CD4-positive, alpha-beta T cell treated with Interleukin-4 for 1 hour (primary cell): ENCODE measurements around the gene SIAH2.

Source experiments
- DNase-seq, 2 donors: peaks; one replicate each; pipeline ENCODE4 v3.0.0-alpha.2; 2020 to 2022

SIAH2 gene

DNA sequence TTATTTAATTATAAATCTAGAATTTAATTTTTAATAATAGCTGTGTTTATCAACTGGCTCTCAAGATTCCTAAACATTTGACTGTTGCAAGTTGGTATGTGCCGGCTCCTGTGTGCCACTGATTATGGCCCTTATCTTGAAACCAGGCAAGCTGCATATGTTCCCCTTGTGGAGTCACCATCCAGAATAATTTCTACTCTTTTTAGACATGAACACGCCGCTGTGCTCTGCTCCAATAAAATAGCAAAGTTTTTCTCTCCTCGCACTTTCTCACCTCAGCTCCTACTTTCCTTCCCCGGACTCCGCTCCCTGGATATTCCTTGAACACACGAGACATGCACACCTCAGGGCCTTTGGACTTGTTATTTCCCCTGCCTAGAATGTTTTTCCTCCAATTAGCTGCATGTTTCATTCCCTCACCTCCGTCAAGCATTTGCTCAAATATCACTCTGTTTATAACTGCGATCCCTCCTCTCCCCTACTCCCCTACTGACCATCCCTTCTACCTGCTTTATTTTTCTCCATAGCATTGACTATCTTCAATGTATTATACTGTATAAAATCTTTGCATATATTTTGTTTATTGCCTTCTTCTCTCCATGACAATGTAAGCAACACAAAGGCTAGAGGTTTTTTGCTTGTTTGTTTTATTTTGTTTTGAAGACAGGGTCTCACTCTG is 33.1 kb downstream of the SIAH2 start:
- DNase-seq: no peak

DNA sequence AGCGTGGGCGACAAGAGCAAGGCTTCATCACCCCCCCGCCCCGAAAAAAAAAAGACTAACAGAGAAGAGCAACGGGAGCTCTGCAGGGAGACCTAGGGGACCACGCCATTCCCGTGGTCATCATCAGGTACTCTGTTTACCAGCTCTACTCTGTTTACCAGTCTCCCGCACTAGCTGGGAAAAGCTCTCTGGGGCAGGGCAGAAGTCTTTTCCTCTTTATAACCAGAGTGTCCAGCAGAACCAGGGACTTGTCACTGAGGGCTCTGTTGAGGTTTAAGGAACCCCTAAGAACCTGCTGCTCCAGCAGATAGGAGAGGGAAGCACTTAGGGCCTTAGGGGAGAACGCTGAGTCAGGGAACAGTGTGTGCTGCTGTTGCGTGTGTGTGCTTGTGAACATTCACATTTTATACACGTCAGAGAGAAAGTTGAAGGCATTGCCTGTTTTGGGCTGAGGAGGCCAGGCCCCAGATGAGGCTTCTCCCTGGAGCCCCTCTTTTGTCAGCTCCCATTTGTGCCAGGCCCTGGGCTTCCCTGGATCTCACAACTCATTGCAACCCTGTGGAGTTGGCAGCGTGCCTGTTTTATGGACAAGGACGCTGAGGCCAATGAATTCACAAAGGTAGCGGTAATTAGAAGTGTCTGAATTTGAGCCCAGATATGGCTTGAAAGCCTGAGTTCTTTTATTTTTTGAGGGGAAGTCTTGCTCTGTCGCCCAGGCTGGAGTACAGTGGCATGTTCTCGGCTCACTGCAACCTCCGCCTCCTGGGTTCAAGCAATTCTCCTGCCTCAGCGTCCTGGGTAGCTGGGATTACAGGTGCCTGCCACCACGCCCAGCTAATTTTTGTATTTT is 35.1 kb downstream of the SIAH2 start:
- no peak for DNase-seq

DNA sequence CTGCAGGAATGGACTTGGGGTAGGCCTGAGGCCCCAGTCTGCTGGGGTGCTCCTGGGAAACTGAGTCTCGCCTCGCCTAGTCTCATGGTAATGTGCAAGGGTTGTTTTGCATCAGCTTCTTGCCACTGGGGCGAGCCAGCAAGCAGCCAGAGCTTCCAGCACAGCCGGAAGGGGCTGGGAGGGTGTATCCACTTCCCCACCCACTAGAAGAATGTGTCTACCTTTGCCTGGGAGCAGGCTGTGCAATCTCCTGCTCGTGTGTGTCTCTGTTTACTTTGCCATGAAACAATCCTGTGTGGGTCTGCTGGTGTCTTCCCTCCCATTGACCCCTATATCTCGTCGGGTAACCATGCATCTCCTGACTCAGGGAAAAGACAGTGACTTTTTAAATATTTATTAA is 37.4 kb downstream of the SIAH2 start:
- no peak for DNase-seq

DNA sequence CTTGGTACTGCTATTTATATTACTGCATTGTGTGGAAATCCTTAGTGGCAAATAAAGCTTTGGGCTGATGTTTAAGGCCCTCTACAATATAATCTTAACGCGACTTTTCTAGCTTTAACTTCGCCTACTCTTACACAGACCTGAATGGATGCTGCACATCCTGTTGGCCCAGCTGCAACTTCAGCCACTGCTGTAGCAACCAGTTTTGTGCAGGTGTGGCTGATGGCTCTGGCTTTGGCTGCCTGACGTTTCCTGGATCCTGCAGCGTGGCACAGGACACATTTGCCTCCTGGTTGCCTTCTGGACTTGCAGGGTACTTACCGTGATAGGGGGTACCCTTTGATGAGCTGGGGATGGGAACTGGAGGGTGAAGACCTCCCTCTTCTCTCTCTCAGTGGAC is 39.0 kb downstream of the SIAH2 start:
- DNase-seq: no peak

DNA sequence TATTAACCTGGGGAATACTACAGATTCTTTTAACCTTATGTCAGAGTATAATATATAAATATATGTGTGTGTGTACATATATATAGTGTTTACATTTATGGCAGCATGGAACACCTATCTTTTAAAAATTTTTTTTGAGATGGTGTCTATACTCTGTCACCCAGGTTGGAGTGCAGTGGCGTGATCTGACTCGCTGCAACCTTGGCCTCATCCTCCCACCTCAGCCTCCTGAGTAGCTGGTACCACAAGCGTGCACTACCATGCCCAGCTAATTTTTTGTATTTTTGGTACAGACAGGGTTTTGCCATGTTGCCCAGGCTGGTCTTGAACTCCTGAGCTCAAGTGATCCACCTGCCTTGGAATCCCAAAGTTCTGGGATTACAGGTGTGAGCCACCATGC is 40.7 kb downstream of the SIAH2 start:
- no peak for DNase-seq

DNA sequence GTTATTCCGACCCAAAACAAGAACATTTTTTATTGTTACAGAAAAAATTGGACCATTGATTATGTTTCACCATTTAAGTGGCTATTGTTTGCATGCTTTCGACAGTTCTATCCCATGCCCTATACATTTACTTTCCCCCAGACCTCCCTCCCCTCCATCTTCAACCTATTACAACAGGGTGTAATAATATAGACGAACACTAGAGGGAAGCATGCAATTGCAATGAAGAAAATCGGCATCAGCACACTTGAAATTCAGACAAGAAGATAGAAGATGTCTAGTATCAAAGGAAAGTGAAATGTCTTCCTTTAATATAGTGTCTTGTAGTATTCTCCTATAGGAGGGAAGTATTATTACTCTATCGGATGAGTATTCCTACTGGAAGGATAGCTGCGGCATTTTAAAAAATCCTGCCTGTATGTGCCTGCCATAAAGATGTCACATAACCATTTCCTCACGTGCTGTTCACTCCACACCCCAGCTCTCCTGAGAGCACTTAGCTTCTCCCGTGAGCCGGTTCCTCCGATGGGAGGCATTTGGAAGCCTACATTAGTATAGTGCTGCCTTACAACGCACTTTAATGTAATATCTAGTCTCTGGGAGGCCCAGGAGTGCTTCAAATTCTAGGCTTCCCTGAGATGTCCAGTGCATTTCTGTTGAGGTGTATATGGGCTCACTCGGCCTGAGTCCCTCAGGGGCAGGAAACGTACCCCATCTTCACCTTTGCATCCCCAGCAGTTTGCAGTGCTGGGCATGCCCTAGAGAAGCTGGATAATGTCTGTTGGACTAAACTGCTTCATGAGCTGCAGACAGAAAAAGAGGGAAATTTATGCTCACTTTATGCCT is 41.5 kb downstream of the SIAH2 start:
- peak in 1 of 2 donors; percentile 81 for DNase-seq

DNA sequence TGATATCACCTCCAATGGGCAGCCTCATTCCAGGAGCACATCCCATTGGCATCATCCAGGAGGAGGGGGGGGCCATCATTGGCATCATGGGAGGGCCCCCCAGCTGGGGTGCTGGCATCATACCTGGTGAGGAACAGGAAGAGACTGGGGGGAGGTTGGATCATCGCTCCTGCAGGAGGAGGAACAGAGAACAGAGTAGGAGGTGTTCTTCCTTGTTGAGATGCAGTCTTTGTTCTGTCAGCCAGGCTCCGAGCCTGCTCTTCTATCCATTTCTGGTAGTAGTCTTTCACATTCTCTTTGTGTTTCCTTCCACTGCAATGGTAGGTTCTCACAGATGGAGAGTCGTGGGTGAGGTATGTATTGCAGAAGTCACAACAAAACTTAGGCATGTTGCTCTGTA is 42.5 kb downstream of the SIAH2 start:
- no peak for DNase-seq

DNA sequence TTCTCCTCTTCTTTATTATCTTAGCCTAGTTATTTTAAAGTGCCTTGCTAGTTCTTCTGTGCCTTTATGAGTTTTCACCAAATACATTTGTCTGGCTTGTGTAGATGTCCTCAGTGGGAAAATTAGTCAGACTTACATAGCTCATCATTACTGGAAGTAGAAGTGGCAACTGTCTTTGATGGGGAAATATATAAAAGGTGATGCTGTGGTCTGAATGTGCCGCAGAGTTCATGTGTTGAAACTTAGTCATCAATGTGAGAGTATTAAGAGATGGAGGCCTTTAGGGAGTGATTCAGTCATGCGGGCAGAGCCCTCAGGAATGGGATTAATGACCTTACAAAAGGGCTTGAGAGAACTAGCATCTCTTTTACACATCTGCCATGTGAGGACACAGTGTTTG is 52.9 kb downstream of the SIAH2 start:
- DNase-seq: no peak

DNA sequence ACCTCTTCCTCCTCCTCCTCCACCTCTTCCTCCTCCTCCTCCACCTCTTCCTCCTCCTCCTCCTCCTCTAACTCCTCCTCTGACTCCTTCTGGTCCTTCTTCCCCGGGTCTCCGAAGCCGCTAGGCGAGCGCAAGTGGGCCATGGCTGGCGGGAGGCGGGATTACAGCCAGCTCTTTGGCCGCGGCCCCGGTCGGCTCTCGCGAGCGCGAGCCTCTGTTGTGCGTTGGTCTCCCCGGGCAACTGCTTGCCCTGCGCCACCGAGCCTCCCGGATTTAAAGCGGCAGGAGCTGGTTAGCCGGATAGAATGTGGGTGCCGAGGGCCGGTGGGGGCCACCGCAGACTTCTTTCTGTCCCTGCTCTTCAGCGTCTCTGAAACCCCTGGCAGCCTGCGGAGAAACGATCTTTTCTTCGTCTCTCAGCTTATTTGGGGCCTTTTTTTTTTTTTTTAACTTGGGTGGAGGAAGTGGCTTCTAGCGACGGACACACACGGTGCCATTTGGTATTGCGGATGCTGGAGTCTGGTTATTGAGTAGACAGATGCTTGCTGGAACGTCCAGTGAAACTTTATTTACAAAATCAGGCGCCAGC is 59.1 kb downstream of the SIAH2 start, which contains the start of gene ERICH6:
ERICH6 (minus strand) TSS at position 165 of the 589 bp plus-strand sequence; CDS start at position 143, 22 bp downstream.
- DNase-seq: peak; percentile 87 to 90

DNA sequence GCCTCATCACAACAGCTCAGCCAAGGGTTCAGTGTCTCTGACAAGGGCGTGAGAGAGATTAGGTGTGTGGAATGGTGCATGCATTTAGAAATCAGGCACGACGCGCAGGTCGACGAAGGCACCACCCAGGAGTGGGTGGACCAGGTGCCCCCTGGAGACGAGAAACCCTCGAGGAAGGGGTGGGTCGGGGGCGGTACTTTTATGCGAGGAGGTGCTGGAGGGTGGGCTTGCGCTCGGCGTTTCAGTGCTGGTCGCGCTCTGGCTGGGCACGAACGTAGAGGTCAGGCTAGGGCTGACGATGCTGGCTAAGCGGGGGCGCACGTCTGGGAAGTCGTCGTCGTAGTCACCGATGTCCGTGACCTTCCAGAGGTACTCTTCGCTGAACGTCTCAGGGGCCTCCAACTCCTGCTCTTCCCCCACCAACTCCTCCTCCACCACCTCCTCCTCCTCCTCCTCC is 59.6 kb downstream of the SIAH2 start:
- peak in 1 of 2 donors; percentile 60 for DNase-seq

DNA sequence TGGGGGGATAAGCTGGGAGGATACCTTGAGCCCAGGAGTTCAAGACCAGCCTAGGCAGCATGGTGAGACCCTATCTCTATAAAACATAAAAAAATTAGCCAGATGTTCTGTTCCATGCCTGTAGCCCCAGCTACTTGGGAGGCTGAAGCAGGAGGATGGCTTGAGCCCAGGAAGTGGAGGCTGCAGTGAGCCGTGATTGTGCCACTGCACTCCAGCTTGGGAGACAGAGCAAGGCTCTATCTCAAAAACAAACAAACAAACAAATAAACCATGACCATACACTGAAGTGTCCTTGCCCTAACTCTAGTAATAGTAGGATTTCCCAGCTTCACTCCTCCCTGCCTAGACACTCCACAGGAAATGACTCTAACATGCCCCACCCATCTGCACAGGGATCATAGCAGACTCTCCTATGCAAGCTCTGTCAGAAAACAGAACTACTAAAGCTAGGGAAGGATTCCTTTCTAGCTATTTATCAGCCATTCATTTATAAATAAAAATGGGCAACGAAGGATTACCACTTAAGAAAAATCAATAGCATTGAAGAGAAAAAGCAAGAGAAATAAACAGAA is 63.8 kb downstream of the SIAH2 start:
- no peak for DNase-seq

DNA sequence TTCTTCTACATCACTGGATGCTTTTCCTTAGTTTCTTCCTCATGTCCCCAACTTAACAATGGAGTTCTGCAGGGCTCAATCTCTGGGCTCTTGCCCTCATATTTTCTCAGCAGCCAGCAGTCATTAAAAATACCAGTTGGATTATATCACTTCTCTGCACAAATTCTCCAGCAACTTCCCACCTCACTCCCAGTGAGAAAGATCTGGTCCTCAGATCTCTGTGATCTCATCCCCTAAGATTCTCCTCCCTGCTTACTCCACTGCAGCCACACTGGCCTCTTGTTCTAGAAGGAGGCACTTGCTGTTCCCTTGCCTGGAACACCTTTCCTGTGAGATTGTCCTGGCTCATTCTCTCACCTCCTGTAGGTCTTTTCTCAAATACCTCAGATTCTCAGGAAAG is 65.3 kb downstream of the SIAH2 start:
- DNase-seq: no peak

DNA sequence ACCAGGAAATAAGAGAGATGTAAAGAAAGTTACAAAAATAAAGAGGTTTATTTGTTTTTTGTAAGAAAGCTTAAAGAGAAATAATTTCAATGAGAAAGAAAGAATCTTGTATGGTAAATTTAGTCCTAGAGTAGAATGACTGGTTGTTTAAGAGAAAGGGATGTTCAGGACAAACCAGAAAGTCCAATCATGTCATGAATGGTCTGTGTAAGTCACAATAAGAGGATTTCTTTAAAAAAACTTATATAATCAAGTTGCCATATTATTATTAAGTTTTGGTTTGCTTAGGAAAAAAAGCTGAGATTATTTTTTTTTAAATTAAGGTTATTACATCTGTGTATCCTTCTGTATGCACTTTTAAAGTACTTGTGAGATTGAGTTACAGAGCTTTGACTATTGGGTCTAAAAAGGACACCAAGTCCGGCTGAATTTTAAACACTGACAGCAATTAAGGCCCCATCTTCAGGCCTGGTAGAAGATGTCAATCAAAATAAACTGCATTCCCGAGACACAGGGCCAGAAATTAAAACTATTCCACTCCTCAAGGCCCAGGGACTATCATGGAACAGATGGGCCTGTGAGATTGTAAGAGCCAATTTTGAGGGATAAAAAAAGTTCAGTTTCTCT is 71.4 kb downstream of the SIAH2 start:
- DNase-seq: no peak
